ENCODE results near the gene ISM1.

Gene ISM1

DNA sequence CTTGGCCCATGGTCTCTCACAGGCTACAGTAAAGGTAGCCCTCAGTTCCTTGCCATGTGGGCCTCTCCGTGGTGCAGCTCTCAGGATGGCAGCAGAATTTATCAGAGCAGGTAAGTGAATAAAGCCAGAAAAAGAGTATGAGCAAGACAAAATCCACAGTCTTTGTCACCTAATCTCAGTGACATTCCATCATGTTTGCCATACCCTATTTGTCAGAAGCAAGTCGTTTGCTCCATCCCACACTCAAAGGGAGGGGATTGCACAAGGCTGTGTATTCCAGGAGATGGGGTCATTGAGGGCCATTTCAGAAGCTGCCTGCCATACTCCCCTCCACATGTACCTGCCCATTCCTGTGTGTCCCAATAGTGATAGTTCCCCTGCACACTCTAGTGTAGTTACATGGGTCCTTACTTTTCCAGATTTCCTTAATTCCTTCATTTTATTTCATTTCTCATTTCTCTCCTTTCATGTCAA, 24.2 kb downstream of the ISM1 start:
- Histone ChIP-seq H3K9me3 (ENCODE audit: control insufficient read depth, low read depth, low read length) (no peaks in the 10 kb centered on the region), H3K4me3 (ENCODE audit: low read length) (no peak overlapping the region), H3K9ac (ENCODE audit: low read length) (no peak overlapping the region), H3K27me3 (ENCODE audit: control insufficient read depth, insufficient read depth, low read length) (no peaks in the 10 kb centered on the region), H3K4me1 (ENCODE audit: control insufficient read depth, low read depth, low read length) (no peaks in the 10 kb centered on the region), H3K36me3 (ENCODE audit: control insufficient read depth, low read depth, low read length) (no peaks in the 10 kb centered on the region), H3K27ac (ENCODE audit: low read length) (no peak overlapping the region)

DNA sequence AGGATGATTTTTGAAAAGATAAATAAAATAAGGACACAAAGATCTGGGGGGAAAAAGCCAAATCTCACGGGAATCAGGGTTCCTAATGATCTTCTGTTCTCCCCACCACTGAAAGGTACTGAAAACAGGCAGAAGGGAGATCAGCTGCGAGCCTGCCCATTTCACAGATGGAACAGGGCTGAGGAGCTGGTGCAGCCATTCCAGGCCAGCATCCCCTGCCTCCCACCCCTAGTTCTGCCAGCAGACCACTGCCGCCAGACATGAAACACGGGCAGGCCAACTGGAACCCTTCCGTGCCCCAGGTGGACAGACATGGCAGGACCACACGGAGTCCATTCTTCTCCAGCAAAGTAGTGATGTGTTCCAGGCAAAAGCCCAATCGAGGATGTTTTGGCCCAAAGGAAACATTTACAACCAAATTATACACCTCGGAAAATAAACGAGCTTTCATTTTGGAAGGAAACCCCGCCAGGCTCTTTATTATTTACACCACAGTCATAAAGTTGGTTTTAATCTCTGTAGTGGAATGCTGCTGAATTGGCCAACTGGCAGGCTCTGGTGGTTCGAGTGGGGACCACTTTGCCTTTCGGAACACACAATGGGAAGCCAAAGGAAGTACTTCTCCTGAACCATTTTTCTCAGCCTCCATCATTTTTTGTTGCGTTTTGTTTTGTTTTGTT, 28.2 kb downstream of the ISM1 start:
- H3K9ac ChIP-seq (ENCODE audit: low read length), result no peak overlapping the region
- no peaks in the 10 kb centered on the region for H3K9me3 ChIP-seq (ENCODE audit: control insufficient read depth, low read depth, low read length)
- H3K36me3 ChIP-seq (ENCODE audit: control insufficient read depth, low read depth, low read length), result no peaks in the 10 kb centered on the region
- no peak overlapping the region for H3K27ac ChIP-seq (ENCODE audit: low read length)
- no peak overlapping the region for H3K4me3 ChIP-seq (ENCODE audit: low read length)
- H3K27me3 ChIP-seq (ENCODE audit: control insufficient read depth, insufficient read depth, low read length), result no peaks in the 10 kb centered on the region
- no peaks in the 10 kb centered on the region for H3K4me1 ChIP-seq (ENCODE audit: control insufficient read depth, low read depth, low read length)

DNA sequence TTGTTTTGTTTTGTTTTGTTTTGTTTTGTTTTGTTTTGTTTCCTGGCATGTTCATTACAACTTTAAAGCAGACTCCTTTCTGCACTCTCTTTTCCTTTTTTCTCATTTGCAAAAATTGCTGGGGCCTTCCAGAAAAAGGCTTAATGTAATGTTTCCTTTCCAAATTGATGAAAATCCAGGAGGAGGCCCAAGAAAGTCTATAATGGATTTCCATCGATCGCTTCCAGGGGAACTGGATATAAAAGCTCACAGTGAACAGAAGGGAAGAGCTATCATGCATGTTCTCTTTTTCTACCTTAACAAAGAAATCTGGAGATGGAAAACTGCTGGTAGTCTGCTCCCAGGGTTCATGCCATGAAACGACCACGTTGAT, 28.7 kb downstream of the ISM1 start:
- Histone ChIP-seq H3K9me3 (ENCODE audit: control insufficient read depth, low read depth, low read length) (no peaks in the 10 kb centered on the region), H3K36me3 (ENCODE audit: control insufficient read depth, low read depth, low read length) (no peaks in the 10 kb centered on the region), H3K9ac (ENCODE audit: low read length) (no peak overlapping the region), H3K4me1 (ENCODE audit: control insufficient read depth, low read depth, low read length) (no peaks in the 10 kb centered on the region), H3K4me3 (ENCODE audit: low read length) (no peak overlapping the region), H3K27me3 (ENCODE audit: control insufficient read depth, insufficient read depth, low read length) (no peaks in the 10 kb centered on the region), H3K27ac (ENCODE audit: low read length) (no peak overlapping the region)

GRCh38 chr20:13250251-13250650, 29.2 kb downstream of the ISM1 start:
- no peaks in the 10 kb centered on the region for H3K4me1 ChIP-seq (ENCODE audit: control insufficient read depth, low read depth, low read length)

GRCh38 chr20:13251106-13251903, 30.2 kb downstream of the ISM1 start:
- H3K4me1 ChIP-seq (ENCODE audit: control insufficient read depth, low read depth, low read length), result no peaks in the 10 kb centered on the region
- H3K9ac ChIP-seq (ENCODE audit: low read length), result no peak overlapping the region
- no peak overlapping the region for H3K27ac ChIP-seq (ENCODE audit: low read length)
- no peak overlapping the region for H3K4me3 ChIP-seq (ENCODE audit: low read length)
- H3K27me3 ChIP-seq (ENCODE audit: control insufficient read depth, insufficient read depth, low read length), result no peaks in the 10 kb centered on the region
- H3K36me3 ChIP-seq (ENCODE audit: control insufficient read depth, low read depth, low read length), result no peaks in the 10 kb centered on the region
- no peaks in the 10 kb centered on the region for H3K9me3 ChIP-seq (ENCODE audit: control insufficient read depth, low read depth, low read length)

More at GRCh38 chr20:13250251-13250650, 29.2 kb downstream of the ISM1 start:
- Histone ChIP-seq H3K36me3 (ENCODE audit: control insufficient read depth, low read depth, low read length) (no peaks in the 10 kb centered on the region), H3K9ac (ENCODE audit: low read length) (no peak overlapping the region), H3K27ac (ENCODE audit: low read length) (no peak overlapping the region), H3K27me3 (ENCODE audit: control insufficient read depth, insufficient read depth, low read length) (no peaks in the 10 kb centered on the region), H3K4me3 (ENCODE audit: low read length) (no peak overlapping the region), H3K9me3 (ENCODE audit: control insufficient read depth, low read depth, low read length) (no peaks in the 10 kb centered on the region)

GRCh38 chr20:13251904-13252297, 30.8 kb downstream of the ISM1 start:
- no peak overlapping the region for H3K9ac ChIP-seq (ENCODE audit: low read length)
- no peaks in the 10 kb centered on the region for H3K36me3 ChIP-seq (ENCODE audit: control insufficient read depth, low read depth, low read length)
- H3K4me3 ChIP-seq (ENCODE audit: low read length), result no peak overlapping the region
- H3K4me1 ChIP-seq (ENCODE audit: control insufficient read depth, low read depth, low read length), result no peaks in the 10 kb centered on the region
- no peak overlapping the region for H3K27ac ChIP-seq (ENCODE audit: low read length)
- H3K27me3 ChIP-seq (ENCODE audit: control insufficient read depth, insufficient read depth, low read length), result no peaks in the 10 kb centered on the region
- no peaks in the 10 kb centered on the region for H3K9me3 ChIP-seq (ENCODE audit: control insufficient read depth, low read depth, low read length)

DNA sequence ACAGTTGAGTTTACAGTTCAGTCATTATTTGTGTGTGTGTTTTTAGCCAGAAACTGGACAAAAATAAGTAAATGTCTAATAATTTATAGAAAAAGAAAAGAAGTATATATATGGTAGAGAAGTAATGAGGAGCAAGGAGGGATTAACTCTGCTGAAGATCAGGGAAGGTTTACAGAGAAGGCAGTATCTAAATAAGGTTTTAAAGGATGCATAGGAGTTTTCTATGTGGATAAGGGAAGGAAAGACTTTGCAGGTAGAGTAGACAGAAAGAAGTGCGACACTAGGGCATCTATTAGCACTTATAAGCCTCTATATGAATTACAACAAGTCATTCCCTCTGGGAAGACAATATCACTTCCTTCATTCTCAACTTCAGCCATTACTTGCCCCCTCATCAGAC, 34.3 kb downstream of the ISM1 start:
- Histone ChIP-seq H3K4me3 (ENCODE audit: low read length) (no peak overlapping the region), H3K4me1 (ENCODE audit: control insufficient read depth, low read depth, low read length) (no peaks in the 10 kb centered on the region), H3K27me3 (ENCODE audit: control insufficient read depth, insufficient read depth, low read length) (no peaks in the 10 kb centered on the region), H3K36me3 (ENCODE audit: control insufficient read depth, low read depth, low read length) (no peaks in the 10 kb centered on the region), H3K27ac (ENCODE audit: low read length) (no peak overlapping the region), H3K9me3 (ENCODE audit: control insufficient read depth, low read depth, low read length) (no peaks in the 10 kb centered on the region), H3K9ac (ENCODE audit: low read length) (no peak overlapping the region)

DNA sequence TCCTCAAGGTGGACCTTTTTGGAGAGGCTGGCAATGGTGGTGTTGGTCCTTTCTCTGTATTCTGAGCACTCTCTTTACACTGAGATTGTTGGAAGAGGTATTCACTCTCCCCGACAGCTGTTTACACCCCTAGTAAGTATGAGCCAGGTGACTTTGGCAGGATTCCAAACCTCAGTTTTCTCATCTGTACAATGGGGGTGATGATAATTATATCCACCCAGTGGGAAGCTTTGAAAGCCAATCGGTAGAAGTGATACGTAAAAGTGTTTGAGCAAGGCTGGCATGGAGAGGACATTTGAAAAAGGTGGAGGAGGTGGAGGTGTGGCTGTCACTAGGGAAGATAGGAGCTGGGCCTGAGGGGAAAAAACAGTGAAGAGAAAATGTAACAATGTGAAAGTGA, 35.5 kb downstream of the ISM1 start:
- H3K9me3 ChIP-seq (ENCODE audit: control insufficient read depth, low read depth, low read length), result no peaks in the 10 kb centered on the region
- H3K9ac ChIP-seq (ENCODE audit: low read length), result no peak overlapping the region
- no peaks in the 10 kb centered on the region for H3K36me3 ChIP-seq (ENCODE audit: control insufficient read depth, low read depth, low read length)
- no peak overlapping the region for H3K4me3 ChIP-seq (ENCODE audit: low read length)
- no peaks in the 10 kb centered on the region for H3K4me1 ChIP-seq (ENCODE audit: control insufficient read depth, low read depth, low read length)
- no peak overlapping the region for H3K27ac ChIP-seq (ENCODE audit: low read length)
- no peaks in the 10 kb centered on the region for H3K27me3 ChIP-seq (ENCODE audit: control insufficient read depth, insufficient read depth, low read length)

- Histone ChIP-seq H3K4me1 (ENCODE audit: control insufficient read depth, low read depth, low read length) (no peaks in the 10 kb centered on the region), H3K27me3 (ENCODE audit: control insufficient read depth, insufficient read depth, low read length) (no peaks in the 10 kb centered on the region), H3K9me3 (ENCODE audit: control insufficient read depth, low read depth, low read length) (no peaks in the 10 kb centered on the region), H3K27ac (ENCODE audit: low read length) (no peak overlapping the region), H3K9ac (ENCODE audit: low read length) (no peak overlapping the region), H3K36me3 (ENCODE audit: control insufficient read depth, low read depth, low read length) (no peaks in the 10 kb centered on the region), H3K4me3 (ENCODE audit: low read length) (no peak overlapping the region)
These were observed 38.8 kb downstream of the ISM1 start for GRCh38 chr20:13259921-13260320.

DNA sequence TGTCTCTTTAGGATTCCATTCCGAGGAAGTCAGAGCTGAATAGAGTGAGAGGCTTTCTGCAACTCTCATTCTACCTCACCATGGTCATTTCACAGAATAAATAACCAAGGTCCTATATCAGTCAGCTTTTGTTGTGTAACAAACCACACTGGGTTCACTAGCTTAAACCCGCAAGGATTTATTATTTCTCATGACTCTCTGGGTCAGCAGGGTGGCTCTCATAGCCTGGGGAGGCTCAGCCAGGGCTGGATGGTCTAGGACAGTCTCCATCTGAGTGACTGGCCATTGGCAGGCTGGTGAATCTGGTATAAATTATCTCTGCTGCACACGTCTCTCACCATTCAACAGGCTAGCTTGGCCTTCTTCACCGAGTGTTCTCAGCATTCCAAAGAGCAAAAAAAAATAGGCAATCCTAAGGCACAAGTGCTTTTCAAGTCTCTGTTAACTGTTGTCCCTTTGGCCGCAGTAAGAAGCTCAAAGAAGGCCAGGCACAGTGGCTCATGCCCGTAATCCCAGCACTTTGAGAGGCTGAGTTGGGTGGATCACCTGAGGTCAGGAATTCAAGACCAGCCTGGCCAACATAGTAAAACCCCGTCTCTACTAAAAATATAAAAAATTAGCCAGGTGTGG, 39.7 kb downstream of the ISM1 start:
- no peak overlapping the region for H3K9ac ChIP-seq (ENCODE audit: low read length)
- no peaks in the 10 kb centered on the region for H3K9me3 ChIP-seq (ENCODE audit: control insufficient read depth, low read depth, low read length)
- no peak overlapping the region for H3K4me3 ChIP-seq (ENCODE audit: low read length)
- no peaks in the 10 kb centered on the region for H3K4me1 ChIP-seq (ENCODE audit: control insufficient read depth, low read depth, low read length)
- no peak overlapping the region for H3K27ac ChIP-seq (ENCODE audit: low read length)
- no peaks in the 10 kb centered on the region for H3K27me3 ChIP-seq (ENCODE audit: control insufficient read depth, insufficient read depth, low read length)
- H3K36me3 ChIP-seq (ENCODE audit: control insufficient read depth, low read depth, low read length), result no peaks in the 10 kb centered on the region

GRCh38 chr20:13261460-13262301, 40.6 kb downstream of the ISM1 start:
- no peak overlapping the region for H3K4me3 ChIP-seq (ENCODE audit: low read length)
- no peaks in the 10 kb centered on the region for H3K9me3 ChIP-seq (ENCODE audit: control insufficient read depth, low read depth, low read length)
- no peaks in the 10 kb centered on the region for H3K4me1 ChIP-seq (ENCODE audit: control insufficient read depth, low read depth, low read length)
- H3K27ac ChIP-seq (ENCODE audit: low read length), result no peak overlapping the region
- H3K36me3 ChIP-seq (ENCODE audit: control insufficient read depth, low read depth, low read length), result no peaks in the 10 kb centered on the region
- H3K27me3 ChIP-seq (ENCODE audit: control insufficient read depth, insufficient read depth, low read length), result no peaks in the 10 kb centered on the region
- H3K9ac ChIP-seq (ENCODE audit: low read length), result no peak overlapping the region
